Amygdala (tissue), 56 donors: ENCODE results near the gene TXNRD1.

Experiments
- DNase-seq, 56 donors: peaks; one replicate each; lab custom pipeline; 2025; lab: John Stamatoyannopoulos, UW

The TXNRD1 gene

GRCh38 chr12:104342635-104343249 is 127.2 kb downstream of the TXNRD1 start:
- DNase-seq = no peak

- no peak for DNase-seq
Observed at GRCh38 chr12:104344682-104345081, 129.1 kb downstream of the TXNRD1 start.

- no peak for DNase-seq
Observed at GRCh38 chr12:104345234-104346066, 129.9 kb downstream of the TXNRD1 start.

- DNase-seq = no peak
Observed at GRCh38 chr12:104347374-104348075, 131.9 kb downstream of the TXNRD1 start.

GRCh38 chr12:104348283-104348993 is 132.9 kb downstream of the TXNRD1 start:
- no peak for DNase-seq

- no peak for DNase-seq
Observed at GRCh38 chr12:104348994-104349494, 133.5 kb downstream of the TXNRD1 start.

GRCh38 chr12:104350211-104351056 is 134.9 kb downstream of the TXNRD1 start:
- no peak for DNase-seq

- DNase-seq = no peak
Observed at GRCh38 chr12:104351057-104351983, 135.7 kb downstream of the TXNRD1 start.

- DNase-seq = no peak
Observed at GRCh38 chr12:104352106-104352713, 136.6 kb downstream of the TXNRD1 start.

GRCh38 chr12:104353012-104353981 is 137.7 kb downstream of the TXNRD1 start:
- no peak for DNase-seq

- no peak for DNase-seq
Observed at GRCh38 chr12:104354167-104354867, 138.7 kb downstream of the TXNRD1 start.

- DNase-seq = no peak
Observed at GRCh38 chr12:104354868-104355570, 139.4 kb downstream of the TXNRD1 start.

- no peak for DNase-seq
Observed at GRCh38 chr12:104355630-104356029, 140.1 kb downstream of the TXNRD1 start.

GRCh38 chr12:104356231-104357115 is 140.9 kb downstream of the TXNRD1 start:
- no peak for DNase-seq
